Stimulated activated CD8-positive, alpha-beta memory T cell treated with anti-CD3 and anti-CD28 coated beads, Interleukin-15, amount 100 ng/mL, for 24 hours (primary cell): Measurements from ENCODE around the gene ADGRB3.
"Not testable (repeated sequence)": the region's sequence is repeated elsewhere in the genome, so short reads cannot be mapped to it uniquely, and the experiment has no call there.

Experiments used
- DNase-seq: peaks from one replicate; pipeline ENCODE4 v3.0.0-alpha.2; 2020; ENCODE audit warnings: low read depth

ADGRB3 gene

GRCh38 chr6:68958327-68958726, 323.2 kb downstream of the ADGRB3 start:
- no peak for DNase-seq

DNA sequence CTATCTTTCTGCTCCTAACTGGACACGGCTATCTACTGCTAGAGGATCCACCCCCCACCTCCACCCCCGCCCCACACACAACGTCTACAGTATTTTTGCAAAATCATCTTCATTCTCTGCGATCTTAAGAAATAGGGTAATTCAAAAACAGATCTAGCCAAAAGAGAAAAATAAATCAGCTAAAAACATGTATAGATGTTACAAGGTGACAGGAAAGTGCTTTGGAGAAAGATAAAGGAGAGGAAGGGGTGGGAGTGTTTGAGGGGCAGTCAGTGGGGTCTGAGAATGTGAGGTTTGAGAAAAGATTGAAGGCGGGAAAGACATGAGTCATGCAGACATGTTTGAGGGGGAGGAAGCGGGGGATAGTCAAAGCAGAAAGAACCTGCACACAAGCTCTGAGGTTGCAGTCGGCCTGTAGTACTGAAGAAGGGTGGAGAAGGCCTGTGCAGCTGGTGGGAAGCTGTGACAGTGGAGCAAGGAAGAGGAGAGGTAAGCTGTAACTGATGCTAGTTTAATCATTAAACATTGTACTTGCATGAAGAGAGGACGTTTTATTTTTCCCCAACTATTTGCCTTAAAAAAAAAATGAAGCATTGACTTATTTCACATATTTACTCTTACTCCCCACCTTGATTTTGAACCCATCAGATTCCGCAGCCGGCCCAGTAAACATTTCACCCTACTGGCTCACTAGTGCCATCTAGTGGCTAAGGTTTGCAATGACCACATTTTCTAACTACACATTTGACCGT, 332.6 kb downstream of the ADGRB3 start:
- peak; percentile 4 for DNase-seq

GRCh38 chr6:68968301-68968649, 333.2 kb downstream of the ADGRB3 start:
- no peak for DNase-seq

DNA sequence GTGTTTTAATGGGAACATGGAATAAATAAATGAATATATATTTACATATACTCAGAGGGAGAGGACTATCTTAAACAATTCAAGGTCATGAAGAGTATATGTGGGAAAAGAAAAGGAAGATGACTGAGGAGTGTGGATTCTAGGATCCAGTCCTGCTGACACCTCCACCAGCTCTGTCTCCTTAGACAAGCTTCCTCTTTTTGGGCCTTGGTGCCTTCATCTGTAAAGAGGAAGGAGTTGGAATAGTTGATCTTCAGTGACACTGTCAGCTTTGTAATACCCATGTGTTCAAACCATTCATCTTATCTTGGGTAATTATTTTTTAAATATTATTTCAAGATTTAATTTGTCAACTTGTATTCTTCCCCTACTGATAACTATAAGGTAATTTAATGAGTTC, 338.0 kb downstream of the ADGRB3 start:
- no peak for DNase-seq

DNA sequence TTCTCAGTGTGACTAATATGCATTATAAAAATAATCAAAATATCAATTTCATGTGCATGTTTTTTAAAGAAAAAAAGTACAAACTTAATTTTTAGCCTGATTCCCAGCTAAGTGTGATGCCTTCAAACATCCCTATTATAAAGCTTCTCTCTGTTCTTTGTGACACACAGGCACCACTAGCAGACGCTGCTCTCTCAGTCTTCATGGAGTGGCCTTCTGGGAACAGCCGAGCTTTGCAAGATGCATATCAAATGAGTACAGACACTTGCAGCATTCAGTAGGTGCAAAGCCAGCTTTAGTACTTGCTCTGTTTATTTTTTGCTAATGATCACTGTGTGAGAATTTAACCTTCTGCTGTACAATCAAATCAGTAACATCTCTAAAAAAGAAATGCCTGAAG, 340.0 kb downstream of the ADGRB3 start:
- DNase-seq = no peak

- DNase-seq = no peak
These were observed 340.7 kb downstream of the ADGRB3 start for GRCh38 chr6:68975816-68976215.

- no peak for DNase-seq
These were observed 341.2 kb downstream of the ADGRB3 start for GRCh38 chr6:68976260-68976659.

GRCh38 chr6:68978411-68978810, 343.3 kb downstream of the ADGRB3 start:
- DNase-seq = no peak

DNA sequence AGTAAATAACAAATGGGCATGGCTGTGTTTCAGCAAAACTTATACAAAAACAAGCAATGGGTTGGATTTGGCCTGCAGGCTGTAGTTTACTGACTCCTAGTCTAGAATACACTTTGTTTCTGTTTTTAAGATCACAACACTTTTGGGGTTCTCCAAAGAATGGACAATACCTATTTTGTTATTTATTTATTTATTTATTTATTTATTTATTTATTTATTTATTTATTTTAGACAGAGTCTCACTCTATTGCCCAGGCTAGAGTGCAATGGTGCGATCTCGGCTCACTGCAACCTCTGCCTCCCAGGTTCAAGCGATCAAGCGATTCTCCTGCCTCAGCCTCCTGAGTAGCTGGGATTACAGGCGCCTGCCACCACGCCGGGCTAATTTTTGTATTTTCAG, 346.6 kb downstream of the ADGRB3 start:
- not testable (repeated sequence) for DNase-seq

- DNase-seq = no peak
These were observed 353.6 kb downstream of the ADGRB3 start for GRCh38 chr6:68988698-68989097.

DNA sequence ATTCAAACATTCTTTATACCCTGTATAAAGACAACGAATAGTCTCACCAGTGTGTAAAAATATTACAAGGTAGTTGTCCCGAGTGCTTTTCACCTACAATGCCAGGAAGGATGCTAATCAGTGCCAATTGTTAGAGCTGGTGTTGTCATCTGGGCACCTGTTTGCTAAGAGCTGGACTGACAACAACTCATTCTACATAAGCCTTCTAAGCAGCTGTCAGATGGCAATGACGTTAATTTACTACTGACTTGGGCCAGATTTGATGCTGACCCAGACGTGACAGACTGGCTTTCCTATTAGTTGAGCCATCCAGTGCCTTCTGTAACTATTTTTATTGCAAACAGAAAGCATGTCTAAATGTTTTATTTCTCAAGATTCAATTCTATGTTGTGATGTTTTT, 355.2 kb downstream of the ADGRB3 start:
- DNase-seq = no peak

- DNase-seq = no peak
These were observed 358.8 kb downstream of the ADGRB3 start for GRCh38 chr6:68993911-68994310.

DNA sequence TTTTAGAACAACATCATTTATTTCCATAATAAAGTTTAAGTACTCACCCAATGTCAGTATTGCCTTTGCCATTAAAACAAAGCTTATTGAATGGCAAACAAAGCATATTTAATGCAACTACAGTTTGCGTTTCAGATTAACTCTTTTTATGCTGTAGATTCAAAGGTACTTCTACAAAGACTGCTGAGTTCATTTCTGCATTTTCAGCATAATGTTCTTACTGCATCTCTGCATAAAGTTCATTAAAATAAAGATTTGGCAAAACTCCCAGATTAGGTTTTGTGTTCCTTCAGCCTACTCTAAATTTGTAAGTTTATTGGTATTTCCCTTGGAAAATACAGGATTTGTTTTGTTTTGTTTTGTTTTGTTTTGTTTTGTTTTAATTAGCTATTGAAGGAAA, 359.4 kb downstream of the ADGRB3 start:
- no peak for DNase-seq

GRCh38 chr6:69005199-69005598, 370.1 kb downstream of the ADGRB3 start:
- no peak for DNase-seq

DNA sequence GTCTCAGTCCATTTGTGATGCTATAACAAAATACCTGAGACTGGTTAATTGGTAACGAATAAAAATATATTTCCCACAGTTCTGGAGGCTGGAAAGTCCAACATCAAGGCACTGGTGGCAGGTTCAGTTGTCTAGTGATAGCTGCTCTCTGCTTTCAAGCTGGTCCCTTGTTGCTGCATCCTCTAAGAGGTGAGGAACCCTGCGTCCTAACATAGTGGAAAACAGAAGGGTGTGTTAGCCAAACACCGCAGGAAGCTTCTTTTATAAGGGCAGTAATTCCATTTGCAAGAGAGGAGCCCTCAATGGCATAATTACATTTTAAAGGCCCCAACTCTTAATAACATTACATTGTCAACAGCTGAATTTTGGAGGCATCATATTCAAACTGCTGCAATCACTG, 372.7 kb downstream of the ADGRB3 start:
- DNase-seq = no peak

GRCh38 chr6:69012211-69012610, 377.1 kb downstream of the ADGRB3 start:
- DNase-seq = no peak

- DNase-seq = no peak
These were observed 377.8 kb downstream of the ADGRB3 start for GRCh38 chr6:69012876-69013275.

DNA sequence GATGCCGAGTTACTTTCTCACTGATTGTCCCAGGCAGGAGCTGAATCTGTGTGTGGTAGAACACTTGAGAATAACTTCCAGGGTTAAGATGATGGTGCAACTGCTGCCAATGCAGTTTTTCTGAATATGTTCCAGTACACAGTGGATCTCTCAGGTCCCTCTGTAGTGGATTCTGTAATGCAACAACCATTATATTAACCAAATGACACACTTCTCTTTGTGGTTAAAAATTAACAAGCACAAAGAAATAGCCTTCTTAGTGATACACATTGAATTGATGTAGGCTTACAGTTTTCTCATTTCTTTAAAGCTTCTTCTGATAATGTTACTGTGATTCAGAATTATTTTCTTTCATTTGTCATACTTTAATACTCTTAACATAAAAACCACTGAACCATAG, 383.8 kb downstream of the ADGRB3 start:
- no peak for DNase-seq

DNA sequence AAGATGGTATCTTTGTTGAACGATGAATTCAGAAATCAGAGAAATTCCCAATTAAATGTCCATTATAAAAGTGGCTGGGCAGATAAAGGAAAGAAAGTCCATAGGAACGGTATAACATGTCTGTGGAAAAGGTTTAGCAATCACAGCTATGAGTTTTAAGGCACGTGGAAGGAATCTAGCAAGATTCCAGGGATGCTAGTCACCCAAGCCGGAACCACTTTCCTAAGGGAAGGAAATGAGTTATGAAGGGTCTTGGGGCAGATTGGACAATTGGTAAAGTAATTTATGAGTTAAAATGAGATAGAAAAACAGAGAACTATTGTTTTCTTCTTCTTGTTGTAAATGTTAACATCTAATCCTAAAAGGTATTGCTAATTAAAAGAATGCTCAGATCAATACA, 384.8 kb downstream of the ADGRB3 start:
- DNase-seq = no peak

GRCh38 chr6:69022993-69023392, 387.9 kb downstream of the ADGRB3 start:
- no peak for DNase-seq

DNA sequence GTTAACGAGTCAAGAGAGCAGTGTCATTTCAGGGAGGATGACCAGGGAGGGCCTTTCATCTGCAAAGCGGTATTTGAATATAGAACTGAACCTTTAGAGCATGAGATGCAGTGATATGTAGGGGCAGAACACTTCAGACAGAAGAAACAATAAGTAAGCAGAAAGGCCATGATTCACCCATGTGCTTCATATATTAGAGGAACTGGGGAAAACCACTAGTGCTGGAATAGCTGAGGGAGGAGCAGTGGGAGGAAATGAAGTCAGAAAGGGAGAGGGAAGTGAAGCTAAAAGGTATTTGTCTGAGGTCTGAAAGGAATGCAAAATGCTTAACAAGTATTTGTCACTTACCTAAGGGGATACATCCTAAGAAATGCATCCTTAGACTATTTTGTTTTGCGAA, 391.2 kb downstream of the ADGRB3 start:
- DNase-seq = no peak

DNA sequence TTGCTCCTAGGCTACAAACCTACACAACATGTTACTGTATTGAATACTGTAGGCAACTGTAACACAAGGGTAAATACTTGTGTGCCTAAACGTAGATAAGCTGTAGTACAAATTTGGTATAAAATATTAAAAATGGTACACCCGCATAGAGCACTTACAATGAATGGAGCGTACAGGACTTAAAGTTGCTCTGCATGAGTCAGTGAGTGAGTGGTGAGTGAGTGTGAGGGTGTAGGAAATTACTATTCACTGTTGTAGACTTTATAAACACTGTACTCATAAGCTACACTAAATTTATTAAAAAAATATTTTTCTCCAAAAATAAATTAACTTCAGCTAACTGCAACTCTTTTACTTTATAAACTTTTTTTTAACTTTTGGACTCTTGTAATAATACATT, 391.6 kb downstream of the ADGRB3 start:
- DNase-seq = no peak

GRCh38 chr6:69027861-69028260, 392.8 kb downstream of the ADGRB3 start:
- no peak for DNase-seq

DNA sequence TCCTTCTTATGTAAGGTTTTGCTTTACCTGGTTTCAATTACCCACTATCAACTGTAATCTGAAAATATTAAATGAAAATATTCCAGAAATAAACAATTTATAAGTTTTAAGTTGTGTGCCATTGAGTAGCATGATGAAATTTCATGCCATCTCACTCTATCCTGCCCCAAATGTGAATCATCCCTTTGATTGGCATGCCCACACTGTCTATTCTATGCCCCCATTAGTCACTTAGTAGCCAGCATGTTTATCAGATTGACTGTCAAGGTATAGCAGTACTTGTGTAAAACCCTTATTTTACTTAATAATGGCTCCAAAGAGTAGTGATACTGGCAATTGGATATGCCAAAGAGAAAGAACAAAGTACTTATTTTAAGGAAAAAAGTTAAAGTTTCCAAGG, 403.8 kb downstream of the ADGRB3 start:
- DNase-seq = no peak

- no peak for DNase-seq
These were observed 407.2 kb downstream of the ADGRB3 start for GRCh38 chr6:69042297-69042696.
